DOHH2 (cell line): ENCODE data around the gene TMCO4.

Experiments
- H3F3A ChIP-seq: fragments of 200-600 bp; sonication (generic), shearing (Covaris generic); 2 replicates; pipeline ENCODE4 v1.6.0; 2016; ENCODE audit warnings: antibody characterized with exemption, mild to moderate bottlenecking; ENCODE audit not compliant: control insufficient read depth, insufficient read depth
- H3K27ac ChIP-seq: fragments of 200-600 bp; sonication (generic); 2 replicates; pipeline ENCODE4 v1.5.1; 2014; ENCODE audit warnings: low read depth, mild to moderate bottlenecking, low read length, moderate library complexity
- H3K27me3 ChIP-seq: fragments of 200-600 bp; sonication (generic); 2 replicates; pipeline ENCODE4 v1.6.1; 2014; ENCODE audit warnings: mild to moderate bottlenecking, low read length, mixed read lengths; ENCODE audit not compliant: control insufficient read depth
- H3K36me3 ChIP-seq: fragments of 200-600 bp; sonication (generic); 2 replicates; pipeline ENCODE4 v1.6.1; 2014; ENCODE audit warnings: mild to moderate bottlenecking, low read length, moderate library complexity, mixed read lengths; ENCODE audit not compliant: control insufficient read depth
- H3K4me1 ChIP-seq: fragments of 200-600 bp; sonication (generic); 2 replicates; pipeline ENCODE4 v1.6.1; 2014; ENCODE audit warnings: mild to moderate bottlenecking, low read length, mixed read lengths; ENCODE audit not compliant: control insufficient read depth
- H3K4me2 ChIP-seq: fragments of 200-600 bp; sonication (generic); 2 replicates; pipeline ENCODE4 v1.6.0; 2014; ENCODE audit warnings: mild to moderate bottlenecking, low read length, moderate library complexity
- H3K4me3 ChIP-seq: fragments of 200-600 bp; sonication (generic); 2 replicates; pipeline ENCODE4 v1.5.1; 2014; ENCODE audit warnings: mild to moderate bottlenecking, low read length, mixed read lengths
- H3K79me2 ChIP-seq: fragments of 200-600 bp; sonication (generic); 2 replicates; pipeline ENCODE4 v1.6.1; 2014; ENCODE audit warnings: mild to moderate bottlenecking, low read length, mixed read lengths; ENCODE audit not compliant: control insufficient read depth
- H3K9me2 ChIP-seq: fragments of 200-600 bp; sonication (generic); replicated peaks from 2 replicates; pipeline ENCODE4 v1.6.1; 2014; ENCODE audit warnings: mild to moderate bottlenecking, low read length, mixed read lengths; ENCODE audit not compliant: control insufficient read depth
- H3K9me3 ChIP-seq: fragments of 200-600 bp; sonication (generic); 2 replicates; pipeline ENCODE4 v1.6.1; 2014; ENCODE audit warnings: antibody characterized with exemption, low read length, mixed read lengths; ENCODE audit not compliant: control insufficient read depth, insufficient read depth
- H4K20me1 ChIP-seq: fragments of 200-600 bp; sonication (generic); 2 replicates; pipeline ENCODE4 v1.6.0; 2014; ENCODE audit warnings: low read depth, mild to moderate bottlenecking, antibody characterized with exemption, low read length, moderate library complexity; ENCODE audit not compliant: control insufficient read depth, insufficient read depth
- CTCF ChIP-seq: fragments of 200-600 bp; sonication (generic); IDR thresholded peaks from one replicate; pipeline ENCODE4 v1.5.1; 2014; ENCODE audit warnings: antibody characterized with exemption, mild to moderate bottlenecking, low read depth, low read length; ENCODE audit not compliant: poor library complexity, severe bottlenecking
- EZH2phosphoT487 ChIP-seq: fragments of 200-600 bp; sonication (generic); IDR thresholded peaks from 2 replicates; pipeline ENCODE4 v1.6.1; 2017; ENCODE audit warnings: borderline replicate concordance, mild to moderate bottlenecking, antibody characterized with exemption, low read length, moderate library complexity, mixed read lengths

TMCO4 gene

DNA sequence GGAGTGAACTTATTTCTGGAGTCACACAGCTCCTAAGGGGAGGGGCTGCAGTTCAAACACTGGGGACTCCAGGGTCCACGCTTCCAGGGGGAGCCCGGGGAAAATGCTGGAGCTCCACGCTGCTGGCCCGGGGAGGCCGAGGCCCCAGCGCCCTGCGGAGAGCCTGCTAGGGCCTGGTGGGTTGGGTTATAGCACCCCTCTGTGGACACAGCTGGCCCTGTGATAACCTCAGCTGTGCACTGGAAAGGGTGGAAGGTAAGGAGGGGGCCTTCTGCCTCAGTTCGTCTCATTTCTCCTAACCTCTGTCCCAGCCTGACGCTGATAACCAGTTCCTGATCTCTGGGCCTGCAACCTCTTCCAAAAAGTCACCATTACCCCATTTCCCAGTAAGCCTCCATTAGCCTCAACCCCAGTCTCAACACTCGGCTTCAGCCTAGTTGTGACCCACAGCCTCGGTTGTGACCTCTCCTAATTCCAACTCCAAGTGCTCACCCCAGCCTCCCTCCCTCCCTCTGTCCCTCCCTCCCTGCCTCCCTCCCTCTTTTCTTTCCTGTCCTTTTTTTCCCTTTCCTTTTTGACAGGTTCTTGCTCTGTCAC lies 148.5 kb downstream of the TMCO4 start:
- H3K27ac ChIP-seq, result no peak overlapping the region
- H3K9me2 ChIP-seq, result no peaks in the 10 kb centered on the region
- no peaks in the 10 kb centered on the region for H3K79me2 ChIP-seq
- no peaks in the 10 kb centered on the region for H4K20me1 ChIP-seq
- H3K4me1 ChIP-seq, result peaks cover 15% of the 10 kb centered on the region
- H3K36me3 ChIP-seq, result no peaks in the 10 kb centered on the region
- H3K4me3 ChIP-seq, result no peak overlapping the region
- no peaks in the 10 kb centered on the region for H3K9me3 ChIP-seq
- H3K4me2 ChIP-seq, result no peak overlapping the region
- H3F3A ChIP-seq, result no peaks in the 10 kb centered on the region
- TF ChIP-seq CTCF (peak; percentile 62), EZH2phosphoT487 (no peak)
- H3K27me3 ChIP-seq, result peaks cover 15% of the 10 kb centered on the region

- no peaks in the 10 kb centered on the region for H3K9me3 ChIP-seq
- H3F3A ChIP-seq, result no peaks in the 10 kb centered on the region
- H3K27me3 ChIP-seq, result peaks cover 20% of the 10 kb centered on the region
- no peak overlapping the region for H3K4me3 ChIP-seq
- H3K4me1 ChIP-seq, result peaks cover 10% of the 10 kb centered on the region
- H3K79me2 ChIP-seq, result no peaks in the 10 kb centered on the region
- no peaks in the 10 kb centered on the region for H3K9me2 ChIP-seq
- no peak overlapping the region for H3K27ac ChIP-seq
- no peaks in the 10 kb centered on the region for H3K36me3 ChIP-seq
- TF ChIP-seq CTCF (no peak), EZH2phosphoT487 (no peak)
- no peaks in the 10 kb centered on the region for H4K20me1 ChIP-seq
- H3K4me2 ChIP-seq, result no peak overlapping the region
Observed at GRCh38 chr1:19650416-19651140, 149.1 kb downstream of the TMCO4 start.

DNA sequence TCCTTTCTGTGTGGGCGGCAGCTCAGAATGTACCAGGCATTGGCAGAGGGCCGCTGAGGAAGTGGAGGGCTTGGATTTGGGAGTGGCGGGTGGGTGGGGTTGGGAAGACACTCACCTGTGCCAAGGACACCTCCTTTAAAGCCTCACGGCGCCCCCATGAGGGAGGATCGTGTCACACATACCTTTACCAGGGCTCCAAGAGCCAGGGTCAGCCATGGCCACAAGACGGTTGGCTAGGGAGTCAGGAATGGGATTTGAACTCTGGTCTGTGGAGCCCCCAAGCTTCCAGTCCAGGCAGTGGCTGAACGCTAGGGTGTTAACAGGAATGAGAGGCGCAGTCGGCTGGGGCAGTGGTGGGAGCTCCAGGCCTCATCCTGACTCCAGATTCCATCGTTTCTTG lies 151.0 kb downstream of the TMCO4 start:
- H3K4me2 ChIP-seq, result no peak overlapping the region
- no peaks in the 10 kb centered on the region for H3F3A ChIP-seq
- no peaks in the 10 kb centered on the region for H4K20me1 ChIP-seq
- H3K4me1 ChIP-seq, result peaks cover 7% of the 10 kb centered on the region
- peaks cover 33% of the 10 kb centered on the region for H3K27me3 ChIP-seq
- H3K9me3 ChIP-seq, result no peaks in the 10 kb centered on the region
- H3K36me3 ChIP-seq, result no peaks in the 10 kb centered on the region
- H3K79me2 ChIP-seq, result no peaks in the 10 kb centered on the region
- TF ChIP-seq CTCF (no peak), EZH2phosphoT487 (no peak)
- no peak overlapping the region for H3K27ac ChIP-seq
- no peaks in the 10 kb centered on the region for H3K9me2 ChIP-seq
- H3K4me3 ChIP-seq, result no peak overlapping the region
